COLO668 (cell line): ENCODE data around the gene CDYL2.

Source experiments
- DNase-seq: peaks from one replicate; lab custom pipeline; 2025; ENCODE audit not compliant: unreplicated experiment; lab: John Stamatoyannopoulos, UW

CDYL2 gene

DNA sequence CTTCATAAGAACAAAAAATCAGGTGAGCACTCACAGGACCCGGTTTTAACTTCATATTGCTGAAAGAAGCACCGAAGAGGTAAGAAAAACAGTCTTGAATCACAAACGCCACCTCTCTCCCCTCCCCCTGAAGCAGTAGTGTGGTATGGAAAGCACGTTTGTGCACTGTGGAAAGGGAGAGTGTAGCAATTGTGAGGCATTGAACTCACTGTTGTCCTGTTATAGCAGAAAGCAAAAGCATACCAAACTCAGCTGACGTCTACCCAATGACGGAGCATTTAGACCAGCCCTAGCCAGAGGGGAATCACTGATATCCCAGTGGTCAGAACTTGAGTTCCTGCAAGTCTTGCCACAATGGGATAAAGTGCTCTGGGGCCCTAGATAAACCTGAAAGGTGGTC lies 164.8 kb downstream of the CDYL2 start:
- DNase-seq = no peak

GRCh38 chr16:80637621-80638020 lies 166.8 kb downstream of the CDYL2 start:
- no peak for DNase-seq

GRCh38 chr16:80631581-80631980 lies 172.8 kb downstream of the CDYL2 start:
- DNase-seq = no peak

DNA sequence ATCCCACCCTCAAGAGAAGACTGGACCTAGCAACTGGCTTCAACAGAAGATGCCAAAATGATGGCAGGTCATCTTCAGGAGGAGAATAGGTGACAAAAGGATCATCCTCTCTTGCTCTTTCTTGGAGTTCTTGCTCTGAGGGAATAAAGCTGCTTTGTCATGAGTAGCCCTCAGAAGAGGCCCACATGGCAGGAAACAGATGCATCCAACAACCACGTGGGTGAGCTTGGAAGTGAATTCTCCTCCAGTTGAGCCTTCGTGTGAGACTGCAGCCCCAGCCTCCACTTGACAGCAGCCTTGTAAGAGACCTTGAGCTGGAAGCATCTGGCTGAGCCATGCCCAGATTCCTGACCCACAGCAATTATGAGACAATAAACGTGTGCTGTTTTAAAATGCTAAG lies 176.1 kb downstream of the CDYL2 start:
- DNase-seq = no peak

GRCh38 chr16:80627108-80627507 lies 177.3 kb downstream of the CDYL2 start:
- no peak for DNase-seq

GRCh38 chr16:80623376-80623775 lies 181.0 kb downstream of the CDYL2 start:
- DNase-seq = no peak

GRCh38 chr16:80622007-80622406 lies 182.4 kb downstream of the CDYL2 start:
- DNase-seq = no peak

DNA sequence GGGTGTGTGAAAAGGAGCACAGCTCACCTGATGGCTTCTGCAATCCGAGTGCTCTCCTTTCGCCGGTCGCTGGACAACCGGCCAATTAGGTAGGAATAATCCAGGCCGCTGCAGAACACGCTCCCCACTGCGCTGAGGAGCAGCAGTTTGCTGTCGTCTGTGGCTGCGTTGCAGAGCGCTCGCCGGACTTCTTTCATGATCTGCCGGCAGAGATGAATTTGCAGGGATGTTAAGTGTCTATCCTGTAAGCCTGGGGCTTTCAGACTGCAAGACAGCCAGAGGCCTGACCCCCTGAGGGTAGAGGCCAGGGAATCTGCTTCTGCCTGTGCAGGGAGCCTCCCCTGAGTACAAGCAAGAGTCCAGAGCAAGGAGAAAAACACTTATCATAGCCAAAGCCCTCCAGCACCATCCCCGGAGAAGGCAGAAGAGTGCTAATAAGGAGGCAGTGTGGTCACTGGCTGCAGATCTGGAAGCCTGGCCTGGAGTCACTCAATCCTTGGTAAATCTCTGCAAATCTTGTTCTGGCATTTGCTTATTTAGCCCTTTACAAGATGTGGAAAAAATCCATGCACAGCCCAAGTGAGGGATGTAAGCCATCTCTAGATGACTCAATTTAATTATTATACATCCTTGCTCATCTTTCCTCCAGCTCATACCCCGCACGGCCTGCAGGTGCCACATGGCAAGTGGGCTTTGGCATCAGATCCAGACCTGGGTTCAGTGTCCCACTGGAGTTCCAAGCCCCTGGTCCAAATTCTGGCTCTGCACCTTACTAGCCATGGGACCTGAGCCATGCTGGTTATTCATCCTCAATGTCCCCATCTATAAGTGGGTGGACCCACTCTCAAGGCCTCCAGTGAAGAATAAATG lies 183.4 kb downstream of the CDYL2 start:
- DNase-seq = no peak

DNA sequence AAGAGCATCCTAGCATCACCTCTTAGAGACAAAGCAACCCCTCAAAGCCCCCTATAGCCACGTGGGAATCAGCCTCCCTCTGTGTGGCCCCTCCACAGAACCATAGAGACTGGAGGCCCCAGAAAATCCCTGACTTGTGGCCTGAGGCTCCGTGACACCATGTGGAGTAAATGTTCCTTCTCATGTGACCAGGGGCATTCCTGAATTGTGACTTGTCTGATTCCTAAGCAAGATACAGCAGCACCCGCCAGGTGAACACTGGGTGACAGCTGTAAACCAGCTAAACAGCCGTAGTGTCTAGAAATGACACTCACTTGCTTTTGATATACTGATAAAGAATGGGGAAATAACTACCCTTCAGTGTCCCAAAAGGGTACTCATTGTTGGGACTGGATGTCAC lies 184.6 kb downstream of the CDYL2 start:
- DNase-seq = no peak

GRCh38 chr16:80618862-80619648 lies 185.3 kb downstream of the CDYL2 start:
- no peak for DNase-seq

DNA sequence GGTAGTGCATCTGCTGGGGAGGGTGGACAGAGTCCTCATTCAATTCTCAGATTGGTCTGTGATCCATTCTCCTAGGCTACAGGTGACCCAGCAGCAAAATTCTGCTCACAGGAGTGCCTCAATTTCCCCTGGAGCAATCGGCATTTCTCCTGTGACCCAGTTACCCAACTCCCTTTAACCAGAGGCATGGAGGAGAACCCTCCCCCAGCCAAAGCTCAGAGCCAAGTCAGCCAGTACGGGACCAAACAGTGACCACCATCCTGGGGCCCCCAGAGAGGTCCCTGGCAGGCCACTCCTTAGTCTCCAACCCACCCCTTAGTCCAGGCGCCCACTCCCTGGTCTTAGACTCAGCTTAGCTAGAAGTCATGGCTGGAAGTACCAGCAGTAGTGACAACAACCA lies 188.0 kb downstream of the CDYL2 start:
- no peak for DNase-seq

DNA sequence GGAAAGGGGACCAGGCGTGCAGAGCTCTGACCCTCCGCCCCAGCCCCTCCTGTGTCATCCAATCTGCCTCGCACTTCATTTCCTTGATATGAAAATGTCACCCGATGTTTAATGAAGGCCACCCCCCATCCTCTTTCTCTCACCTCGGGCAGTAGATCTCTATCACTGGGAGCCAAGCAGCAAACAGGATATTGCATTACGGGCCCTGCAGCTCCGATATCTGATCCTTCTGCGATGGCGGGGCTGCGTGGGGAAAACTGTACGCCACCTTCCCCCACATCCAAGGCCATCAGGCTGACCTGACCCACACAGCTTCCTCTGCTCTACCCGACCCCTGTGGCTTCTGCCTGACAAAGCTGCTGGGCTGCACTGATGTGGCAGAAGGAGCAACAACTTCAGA lies 188.7 kb downstream of the CDYL2 start:
- no peak for DNase-seq

GRCh38 chr16:80614908-80615671 lies 189.3 kb downstream of the CDYL2 start:
- DNase-seq = no peak

DNA sequence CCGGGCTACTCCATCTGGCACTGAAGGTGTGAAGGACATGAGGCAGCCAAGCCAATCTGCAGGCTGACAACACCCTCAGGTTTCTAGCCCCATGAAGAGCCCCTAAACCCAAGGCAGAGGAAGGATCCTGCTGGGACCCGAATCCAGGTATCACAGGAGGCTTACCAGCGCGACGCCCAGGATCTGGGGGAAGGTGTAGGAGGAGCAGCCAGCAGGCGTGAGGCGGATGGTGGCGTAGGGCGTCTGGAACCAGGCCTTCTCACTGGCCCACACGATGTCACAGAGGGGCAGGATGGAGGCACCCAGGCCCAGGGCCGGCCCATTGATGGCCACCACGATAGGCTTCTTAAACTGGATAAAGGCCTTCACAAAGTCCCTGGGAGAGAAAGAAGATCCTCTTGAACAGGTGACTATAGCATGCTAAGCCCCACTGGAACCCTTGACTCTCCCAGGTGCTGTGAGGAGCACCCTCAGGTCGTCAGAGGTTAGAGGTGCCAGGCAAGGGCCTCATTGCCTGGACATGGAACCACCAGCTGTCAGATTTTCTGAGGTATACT lies 191.9 kb downstream of the CDYL2 start:
- DNase-seq = no peak

DNA sequence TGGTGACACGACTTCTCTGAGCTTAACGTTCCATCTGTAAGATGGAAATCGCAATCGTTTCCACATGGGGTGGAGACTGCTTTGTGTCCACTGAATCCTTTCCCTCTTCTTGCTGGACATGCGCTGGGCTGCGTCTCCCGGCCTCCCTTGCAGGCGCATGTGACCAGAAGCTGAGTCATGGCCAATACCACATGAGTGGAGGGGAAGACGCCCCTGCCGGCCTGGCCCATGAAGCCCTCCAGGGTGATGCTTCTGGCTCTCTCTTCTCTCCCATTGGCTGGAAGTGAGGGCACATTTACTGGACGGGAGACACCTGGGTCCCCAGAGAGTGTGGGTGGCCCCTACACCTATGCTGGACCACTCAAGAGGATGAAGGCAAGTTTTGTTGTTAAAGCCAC lies 192.5 kb downstream of the CDYL2 start:
- DNase-seq = no peak

GRCh38 chr16:80611171-80611929 lies 193.0 kb downstream of the CDYL2 start:
- no peak for DNase-seq

- no peak for DNase-seq
These were observed 193.8 kb downstream of the CDYL2 start for GRCh38 chr16:80610481-80611156.

- DNase-seq = no peak
These were observed 195.5 kb downstream of the CDYL2 start for GRCh38 chr16:80608946-80609345.

- no peak for DNase-seq
These were observed 197.2 kb downstream of the CDYL2 start for GRCh38 chr16:80607204-80607603.

DNA sequence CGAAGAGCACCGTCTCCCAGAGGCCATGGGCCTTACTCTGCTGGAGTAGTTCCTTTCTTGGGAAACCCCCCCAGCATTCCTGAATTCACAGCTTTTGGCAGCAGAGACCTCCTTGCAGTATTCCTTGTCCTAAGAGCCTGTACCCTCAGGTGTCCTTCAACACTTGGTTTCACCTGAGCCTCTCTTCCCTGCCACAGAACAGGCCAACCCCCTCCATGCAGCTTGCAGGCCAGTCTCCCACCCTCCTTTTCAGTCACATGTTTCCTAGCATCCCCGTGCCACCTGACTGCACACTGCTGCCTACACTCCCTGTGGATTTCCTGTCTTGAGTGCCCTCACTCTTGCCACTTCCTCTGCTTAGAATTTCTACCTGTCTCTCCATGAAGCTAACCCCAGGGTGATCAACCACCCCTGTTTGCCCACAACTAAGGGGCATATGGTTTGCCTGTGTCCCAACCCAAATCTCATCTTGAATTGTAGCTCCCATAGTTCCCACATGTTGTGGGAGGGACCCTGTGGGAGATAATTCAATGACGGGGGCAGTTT lies 198.1 kb downstream of the CDYL2 start:
- DNase-seq = no peak
